Naive thymus-derived CD8-positive, alpha-beta T cell (primary cell): ENCODE measurements around the gene LANCL2. TPM values are rescaled to one million over a fixed set of nuclear protein-coding genes. Genes with fewer than 3 reads are reported as not detected.
A peak's percentile ranks its signal among the peaks of the same experiment; 100 is the strongest.
"Not testable (repeated sequence)": the region's sequence is repeated elsewhere in the genome, so short reads cannot be mapped to it uniquely, and the experiment has no call there.

Source experiments
- ATAC-seq, 2 donors: fragments of 150-1000 bp; cut with Tn5 transposase in 1 of 2; sonication (Bioruptor Pico), chemical (Tn5 transposase) in 1 of 2; 1 replicate in 1 of 2; 2 replicates in 1 of 2; pipeline ENCODE4 v1.10.0; 2021; ENCODE audit warnings: mild to moderate bottlenecking in 2 of 2, moderate library complexity in 2 of 2
- POLR2A ChIA-PET: fragments of 350-600 bp; sonication (Branson Sonifier 250); formaldehyde crosslinking; loops from one replicate; lab custom pipeline; 2021; ENCODE audit warnings: antibody characterized with exemption; lab: Charles Lee
- DNase-seq, 10 donors: peaks; one replicate each; pipeline versions ENCODE4 v3.0.0 to v3.0.0-alpha.2; 2020 to 2022
- H3K27ac Mint-ChIP-seq, 10 donors: one replicate each; pipeline ENCODE4 v1.8.0; 2020 to 2022; ENCODE audit warnings: mild to moderate bottlenecking in 10 of 10, mixed read lengths in 10 of 10, moderate library complexity in 4 of 10, inconsistent platforms in 1 of 10
- H3K27me3 Mint-ChIP-seq, 5 donors: one replicate each; pipeline ENCODE4 v1.8.0; 2021 to 2022; ENCODE audit warnings: mixed read lengths in 5 of 5
- H3K36me3 Mint-ChIP-seq, 3 donors: one replicate each; pipeline ENCODE4 v1.8.0; 2020 to 2022; ENCODE audit warnings: mixed read lengths in 3 of 3, mild to moderate bottlenecking in 2 of 3, inconsistent platforms in 1 of 3
- H3K4me1 Mint-ChIP-seq, 4 donors: one replicate each; pipeline ENCODE4 v1.8.0; 2021 to 2022; ENCODE audit warnings: mixed read lengths in 4 of 4
- H3K4me3 Mint-ChIP-seq, 10 donors: one replicate each; pipeline ENCODE4 v1.8.0; 2020 to 2022; ENCODE audit warnings: mild to moderate bottlenecking in 10 of 10, mixed read lengths in 10 of 10, moderate library complexity in 6 of 10, inconsistent platforms in 1 of 10
- H3K9me3 Mint-ChIP-seq, 9 donors: one replicate each; pipeline ENCODE4 v1.8.0; 2020 to 2022; ENCODE audit warnings: mixed read lengths in 9 of 9, mild to moderate bottlenecking in 3 of 9, inconsistent platforms in 1 of 9, moderate library complexity in 1 of 9
- polyA plus RNA-seq, 3 donors: library from polyadenylated mRNA; unstranded; fragments of 300-500 nt; fragmentation: Illumina TruSeq; gene quantifications; one replicate each; pipeline ENCODE4 v1.2.3, GENCODE V29; 2021
- total RNA-seq, 8 experiments: library from RNA in 2 of 8; stranded (reverse) in 2 of 8; gene quantifications; one replicate each; pipeline ENCODE4 v1.2.3 and lab custom pipeline; 2021 to 2026

The LANCL2 gene
- total and polyA plus RNA-seq, 5 experiments from 2014 or later: 4.6 to 7.0 (median 5.7) TPM

DNA sequence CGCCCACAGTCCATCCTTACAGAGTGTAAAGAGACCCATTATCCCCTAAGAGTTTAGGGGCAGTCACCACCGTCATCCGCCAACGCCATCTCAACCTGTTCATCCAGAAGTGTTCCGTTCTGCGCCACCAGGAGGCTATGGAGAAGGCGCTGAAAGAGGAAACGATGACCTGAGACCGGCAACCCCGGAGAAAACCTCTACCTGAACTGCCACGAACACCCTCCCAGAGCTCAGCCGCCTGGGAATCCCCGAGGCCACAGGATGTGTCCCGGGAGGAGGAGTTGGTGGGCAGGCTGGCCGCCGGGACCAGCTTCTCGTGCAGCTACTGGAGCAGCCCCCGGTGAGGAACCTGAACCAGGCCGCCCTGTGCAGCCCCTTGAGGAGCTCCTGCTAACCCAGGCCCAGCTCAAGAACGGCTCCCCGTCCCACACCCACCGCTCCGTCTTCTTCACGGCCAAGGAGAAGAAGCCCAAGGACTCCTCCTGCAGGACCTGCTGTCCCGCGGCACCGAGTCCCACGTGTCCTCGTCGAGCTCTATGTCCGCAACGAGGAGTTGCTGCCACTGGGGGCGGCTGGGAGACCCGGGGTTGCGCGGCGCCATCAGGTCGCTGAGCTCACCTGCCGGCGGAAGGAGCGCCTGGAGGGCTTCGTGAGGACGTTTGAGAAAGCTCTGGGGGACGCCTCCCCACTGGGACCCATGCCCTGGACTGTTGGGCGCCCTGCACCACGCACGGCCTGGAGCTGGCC lies 21.1 kb upstream of the LANCL2 start:
- DNase-seq (no peak), ATAC-seq (no peak)
- Mint-ChIP-seq H3K27me3 (peaks cover 4 to 21% (median 12%) of the 10 kb centered on the region in 5 donors), H3K4me3 (no peak overlapping the region), H3K9me3 (no peaks in the 10 kb centered on the region), H3K36me3 (peaks cover 0 to 4% (median 0%) of the 10 kb centered on the region in 3 donors), H3K4me1 (no peaks in the 10 kb centered on the region), H3K27ac (no peak overlapping the region)
- POLR2A ChIA-PET: no interaction called here

DNA sequence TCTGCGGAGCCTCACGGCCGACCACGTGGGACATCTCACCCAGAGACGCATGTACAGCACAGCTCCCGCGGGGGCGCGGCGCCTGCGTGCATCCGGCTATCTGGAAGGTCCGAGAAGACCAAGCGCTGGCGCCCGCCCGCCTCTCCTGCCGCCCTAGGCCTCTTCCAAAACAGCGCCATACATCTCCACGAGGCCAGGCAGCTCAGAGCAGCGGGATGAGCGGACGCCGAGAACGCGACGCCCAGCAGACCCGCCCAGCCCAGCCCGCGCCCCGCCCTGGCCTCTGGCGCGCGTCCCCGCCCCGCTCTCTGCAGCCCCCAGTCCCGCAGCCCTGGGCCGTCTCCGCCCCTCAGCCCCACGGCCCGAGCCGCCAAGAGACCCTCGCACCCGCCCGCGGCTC lies 20.3 kb upstream of the LANCL2 start:
- DNase-seq (no peak), ATAC-seq (peak in 1 of 2 donors; percentile 33)
- Mint-ChIP-seq H3K27me3 (peaks cover 4 to 23% (median 18%) of the 10 kb centered on the region in 5 donors), H3K36me3 (peaks cover 0 to 4% (median 0%) of the 10 kb centered on the region in 3 donors), H3K27ac (no peak overlapping the region), H3K4me1 (no peaks in the 10 kb centered on the region), H3K4me3 (peak overlapping the region in 1 of 10 donors; percentile 22), H3K9me3 (no peaks in the 10 kb centered on the region)
- POLR2A ChIA-PET: no interaction called here

DNA sequence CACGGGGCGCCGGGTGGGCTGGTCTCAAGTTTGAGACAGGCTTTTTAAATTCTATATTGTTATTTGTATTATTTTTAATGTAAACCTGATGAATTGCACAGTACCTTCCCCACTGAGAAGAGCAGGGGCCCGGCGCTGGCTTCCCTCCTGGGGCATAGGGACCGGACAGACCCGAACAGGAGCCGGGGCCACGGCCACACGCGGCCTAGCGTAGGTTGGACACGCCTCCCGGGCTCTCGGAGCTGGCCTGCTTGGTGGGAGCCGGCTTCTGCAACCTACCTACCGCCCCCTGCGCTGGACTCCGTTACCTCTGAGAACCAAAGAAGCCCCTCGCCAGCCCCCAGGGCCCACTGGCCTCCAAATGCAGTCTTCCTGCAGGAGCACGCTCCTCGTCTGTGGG lies 19.8 kb upstream of the LANCL2 start:
- Mint-ChIP-seq H3K4me3 (peak overlapping the region in 1 of 10 donors; percentile 22), H3K27ac (no peak overlapping the region)

GRCh38 chr7:55348502-55348901 lies 16.6 kb upstream of the LANCL2 start:
- ATAC-seq (no peak), DNase-seq (no peak)
- peaks cover 4 to 42% (median 28%) of the 10 kb centered on the region in 5 donors for H3K27me3 Mint-ChIP-seq
- no peaks in the 10 kb centered on the region for H3K9me3 Mint-ChIP-seq
- no peaks in the 10 kb centered on the region for H3K4me1 Mint-ChIP-seq
- no peak overlapping the region for H3K4me3 Mint-ChIP-seq
- POLR2A ChIA-PET: no interaction called here
- no peak overlapping the region for H3K27ac Mint-ChIP-seq
- peaks cover 0 to 4% (median 0%) of the 10 kb centered on the region in 3 donors for H3K36me3 Mint-ChIP-seq

More for the DNA sequence above, 19.8 kb upstream of the LANCL2 start:
- Mint-ChIP-seq H3K9me3 (no peaks in the 10 kb centered on the region), H3K4me1 (no peaks in the 10 kb centered on the region), H3K36me3 (peaks cover 0 to 4% (median 0%) of the 10 kb centered on the region in 3 donors), H3K27me3 (peaks cover 4 to 27% (median 22%) of the 10 kb centered on the region in 5 donors)
- DNase-seq (no peak), ATAC-seq (no peak)
- POLR2A ChIA-PET: no interaction called here

DNA sequence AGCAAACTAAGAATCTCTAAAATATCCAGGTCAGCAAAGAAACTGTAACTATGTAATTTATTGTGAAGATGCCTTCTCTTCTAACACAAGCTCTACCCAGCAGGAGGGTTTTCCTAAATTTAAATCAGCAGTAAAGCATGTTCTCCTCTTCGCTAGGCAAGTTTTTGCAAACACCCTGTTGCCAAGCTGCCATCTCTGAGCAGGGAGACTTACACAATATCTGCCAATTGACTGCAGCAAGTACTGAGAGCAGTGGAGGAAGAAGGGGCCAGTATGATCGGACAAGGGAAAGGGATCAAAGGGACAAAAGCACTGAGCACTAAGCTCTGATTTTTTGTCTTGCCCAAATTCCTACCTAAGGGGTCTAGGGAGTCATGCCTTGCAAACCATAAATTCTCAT lies 16.0 kb upstream of the LANCL2 start:
- peak overlapping the region in 3 of 10 donors; percentile 68 to 77 (median 71) for H3K27ac Mint-ChIP-seq
- POLR2A ChIA-PET: no interaction called here

DNA sequence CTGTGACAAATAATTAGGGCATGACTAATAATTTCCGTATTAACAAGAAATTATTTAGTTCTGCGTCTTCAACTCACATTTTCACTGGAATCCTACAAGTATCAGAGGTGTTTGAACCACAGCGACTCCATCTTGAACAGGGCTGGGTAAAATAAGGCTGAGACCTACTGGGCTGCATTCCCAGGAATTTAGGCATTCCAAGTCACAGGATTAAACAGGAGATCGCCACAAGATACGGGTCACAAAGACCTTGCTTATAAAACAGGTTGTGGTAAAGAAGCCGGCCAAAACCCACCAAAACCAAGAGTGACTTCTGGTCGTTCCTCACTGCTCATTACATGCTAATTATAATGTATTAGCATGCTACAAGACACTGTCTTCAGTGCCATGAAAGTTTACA lies 14.9 kb upstream of the LANCL2 start:
- no peak overlapping the region for H3K27ac Mint-ChIP-seq
- DNase-seq (no peak), ATAC-seq (no peak)
- H3K27me3 Mint-ChIP-seq: peaks cover 4 to 42% (median 28%) of the 10 kb centered on the region in 5 donors
- POLR2A ChIA-PET: no interaction called here
- no peaks in the 10 kb centered on the region for H3K4me1 Mint-ChIP-seq
- peaks cover 0 to 4% (median 0%) of the 10 kb centered on the region in 3 donors for H3K36me3 Mint-ChIP-seq
- no peak overlapping the region for H3K4me3 Mint-ChIP-seq
- no peaks in the 10 kb centered on the region for H3K9me3 Mint-ChIP-seq

More for the DNA sequence above, 16.0 kb upstream of the LANCL2 start:
- Mint-ChIP-seq H3K9me3 (no peaks in the 10 kb centered on the region), H3K4me3 (no peak overlapping the region), H3K36me3 (peaks cover 0 to 4% (median 0%) of the 10 kb centered on the region in 3 donors), H3K4me1 (no peaks in the 10 kb centered on the region), H3K27me3 (peaks cover 4 to 42% (median 28%) of the 10 kb centered on the region in 5 donors)
- no peak for DNase-seq
- ATAC-seq: no peak

- no peak for DNase-seq
- H3K27me3 Mint-ChIP-seq: peaks cover 4 to 34% (median 22%) of the 10 kb centered on the region in 5 donors
- H3K27ac Mint-ChIP-seq: peak overlapping the region in 1 of 10 donors; percentile 34
- no peaks in the 10 kb centered on the region for H3K9me3 Mint-ChIP-seq
- no peaks in the 10 kb centered on the region for H3K36me3 Mint-ChIP-seq
- POLR2A ChIA-PET: interaction anchor here (0.6 kb wide), 1 partner anchor 1389 kb away, joined by 3 read pairs; no protein-coding TSS in a partner anchor
- no peaks in the 10 kb centered on the region for H3K4me1 Mint-ChIP-seq
- no peak for ATAC-seq
- no peak overlapping the region for H3K4me3 Mint-ChIP-seq
Observed at GRCh38 chr7:55351263-55351662, 13.9 kb upstream of the LANCL2 start.

GRCh38 chr7:55352947-55353273 lies 12.2 kb upstream of the LANCL2 start:
- H3K36me3 Mint-ChIP-seq, POLR2A ChIA-PET, DNase-seq, ATAC-seq, H3K9me3 Mint-ChIP-seq, H3K27ac Mint-ChIP-seq, H3K4me3 Mint-ChIP-seq, H3K4me1 Mint-ChIP-seq: not testable (repeated sequence)
- H3K27me3 Mint-ChIP-seq: peaks cover 0 to 28% (median 18%) of the 10 kb centered on the region in 5 donors

- Mint-ChIP-seq H3K4me1 (peaks cover 4 to 11% (median 10%) of the 10 kb centered on the region in 4 donors), H3K36me3 (no peaks in the 10 kb centered on the region), H3K27me3 (peaks cover 0 to 9% (median 3%) of the 10 kb centered on the region in 5 donors), H3K9me3 (no peaks in the 10 kb centered on the region), H3K4me3 (no peak overlapping the region), H3K27ac (no peak overlapping the region)
- ATAC-seq (no peak), DNase-seq (no peak)
- POLR2A ChIA-PET: no interaction called here
Observed at GRCh38 chr7:55360486-55360885, 4.7 kb upstream of the LANCL2 start.

DNA sequence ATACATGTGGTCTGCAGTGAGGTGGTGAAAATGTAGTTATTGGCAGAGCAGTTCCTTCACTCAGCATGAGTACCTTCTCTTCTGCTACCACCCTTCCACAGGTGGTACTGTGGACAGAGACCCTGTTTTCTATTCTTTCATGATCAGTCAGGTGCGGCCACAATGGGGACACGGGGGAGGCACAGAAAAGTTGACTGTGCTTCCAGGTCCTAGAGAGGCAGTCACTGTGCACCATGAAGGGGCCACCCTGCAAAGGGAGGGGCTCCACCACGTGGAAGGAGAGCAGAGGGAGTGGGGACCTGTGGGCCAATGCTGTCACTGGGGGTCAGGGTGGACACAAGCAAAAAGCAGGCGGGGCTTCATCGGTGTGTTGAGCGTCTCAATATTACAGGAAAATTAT lies 3.6 kb upstream of the LANCL2 start:
- no peak for DNase-seq

DNA sequence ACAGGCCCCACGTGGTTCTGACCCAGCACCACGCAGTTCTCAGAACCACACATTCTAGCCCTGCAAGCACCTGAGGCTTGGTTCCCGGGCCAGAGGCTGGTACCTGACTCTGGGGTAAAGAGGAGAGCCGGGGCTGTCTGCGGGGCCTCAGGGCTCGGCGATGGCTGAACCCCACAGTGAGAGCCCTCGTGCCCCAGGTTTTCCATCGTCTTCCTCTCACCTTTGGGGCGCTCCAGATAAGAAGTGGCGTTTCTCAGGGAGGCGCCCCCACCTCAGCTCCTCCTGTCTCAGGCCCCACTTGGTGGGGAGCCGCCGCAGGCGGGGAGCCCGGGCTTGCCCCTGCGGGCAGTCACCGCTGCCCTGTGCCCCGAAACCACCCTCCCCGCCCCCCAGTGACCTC lies 2.2 kb upstream of the LANCL2 start:
- Mint-ChIP-seq H3K27ac (no peak overlapping the region), H3K4me3 (no peak overlapping the region), H3K4me1 (peaks cover 9 to 25% (median 22%) of the 10 kb centered on the region in 4 donors), H3K27me3 (peaks cover 0 to 9% (median 3%) of the 10 kb centered on the region in 5 donors), H3K36me3 (no peaks in the 10 kb centered on the region), H3K9me3 (no peaks in the 10 kb centered on the region)
- DNase-seq (no peak), ATAC-seq (no peak)
- POLR2A ChIA-PET: no interaction called here

More for the DNA sequence above, 3.6 kb upstream of the LANCL2 start:
- no peaks in the 10 kb centered on the region for H3K9me3 Mint-ChIP-seq
- peaks cover 6 to 15% (median 11%) of the 10 kb centered on the region in 4 donors for H3K4me1 Mint-ChIP-seq
- H3K4me3 Mint-ChIP-seq: peak overlapping the region in 2 of 10 donors; percentile 48 to 72
- no peaks in the 10 kb centered on the region for H3K36me3 Mint-ChIP-seq
- POLR2A ChIA-PET: no interaction called here
- H3K27ac Mint-ChIP-seq: peak overlapping the region in 2 of 10 donors; percentile 21 to 59
- H3K27me3 Mint-ChIP-seq: peaks cover 0 to 9% (median 3%) of the 10 kb centered on the region in 5 donors
- no peak for ATAC-seq

- Mint-ChIP-seq H3K4me3 (peak overlapping the region in 4 of 10 donors; percentile 58 to 97 (median 88)), H3K27me3 (peaks cover 0 to 9% (median 3%) of the 10 kb centered on the region in 5 donors), H3K4me1 (peaks cover 11 to 32% (median 24%) of the 10 kb centered on the region in 4 donors), H3K27ac (peak overlapping the region in 2 of 10 donors; percentile 78 to 96), H3K36me3 (no peaks in the 10 kb centered on the region), H3K9me3 (no peaks in the 10 kb centered on the region)
- DNase-seq (peak in 1 of 10 donors; percentile 8), ATAC-seq (no peak)
- POLR2A ChIA-PET: interaction anchor here (1.0 to 1.3 kb wide), 2 partner anchors 8 to 210 kb away, joined by 3 to 4 read pairs; no protein-coding TSS in a partner anchor
Observed at GRCh38 chr7:55363386-55364170, 1.6 kb upstream of the LANCL2 start.
